HEK293T (cell line): ENCODE results near the gene EVI2B.

ENCODE experiments used
- ARNT ChIP-seq: fragments of 450-650 bp; IDR thresholded peaks from 2 replicates; pipeline ENCODE4 v1.6.1; 2017; ENCODE audit warnings: mild to moderate bottlenecking
- BHLHE40 ChIP-seq: fragments of 450-650 bp; IDR thresholded peaks from 2 replicates; pipeline ENCODE4 v1.6.1; 2016; ENCODE audit warnings: mild to moderate bottlenecking, moderate library complexity, borderline replicate concordance
- CTBP1 ChIP-seq: fragments of 450-650 bp; IDR thresholded peaks from 2 replicates; pipeline ENCODE4 v1.6.1; 2016; ENCODE audit warnings: borderline replicate concordance
- ELF4 ChIP-seq: fragments of 450-650 bp; IDR thresholded peaks from 2 replicates; pipeline ENCODE4 v1.6.1; 2017; ENCODE audit warnings: antibody characterized with exemption
- FOXA1 ChIP-seq: fragments of 450-650 bp; IDR thresholded peaks from 2 replicates; pipeline ENCODE4 v1.6.1; 2016; ENCODE audit warnings: mild to moderate bottlenecking
- FOXM1 ChIP-seq: fragments of 450-650 bp; IDR thresholded peaks from 2 replicates; pipeline ENCODE4 v1.6.1; 2017; ENCODE audit warnings: mild to moderate bottlenecking, borderline replicate concordance
- HDGF ChIP-seq: fragments of 450-650 bp; IDR thresholded peaks from 2 replicates; pipeline ENCODE4 v1.6.1; 2017; ENCODE audit warnings: antibody characterized with exemption, borderline replicate concordance
- L3MBTL2 ChIP-seq: fragments of 450-650 bp; conservative IDR thresholded peaks from 2 replicates; pipeline ENCODE4 v1.6.1; 2016; ENCODE audit warnings: mild to moderate bottlenecking
- LEF1 ChIP-seq: fragments of 450-650 bp; IDR thresholded peaks from 2 replicates; pipeline ENCODE4 v1.6.1; 2017; ENCODE audit warnings: mild to moderate bottlenecking, borderline replicate concordance
- SP1 ChIP-seq: fragments of 450-650 bp; IDR thresholded peaks from 2 replicates; pipeline ENCODE4 v1.6.1; 2017
- SUZ12 ChIP-seq: fragments of 450-650 bp; IDR thresholded peaks from 2 replicates; pipeline ENCODE4 v1.6.1; 2016; ENCODE audit warnings: mild to moderate bottlenecking
- TARDBP ChIP-seq: fragments of 450-650 bp; IDR thresholded peaks from 2 replicates; pipeline ENCODE4 v1.6.1; 2016
- ZNF384 ChIP-seq: fragments of 450-650 bp; IDR thresholded peaks from 2 replicates; pipeline ENCODE4 v1.6.1; 2016

GRCh38 chr17:31269578-31269983, 44.3 kb downstream of the EVI2B start:
- TF ChIP-seq HDGF (no peak), ELF4 (no peak), CTBP1 (no peak), ARNT (no peak), FOXA1 (no peak), ZNF384 (no peak), SP1 (no peak), L3MBTL2 (no peak), TARDBP (no peak), BHLHE40 (no peak), SUZ12 (no peak), LEF1 (no peak), FOXM1 (no peak)
